Lower lobe of right lung (tissue), 2 donors: Measurements from ENCODE around the gene ELFN2. TPM values are rescaled to one million over a fixed set of nuclear protein-coding genes. Genes with fewer than 3 reads are reported as not detected.

Experiments used
- ATAC-seq, 2 donors: fragments of 200-7000 bp; cut with Tn5 transposase; one replicate each; pipeline ENCODE4 v1.9.1; 2020 to 2022; ENCODE audit warnings: mild to moderate bottlenecking in 2 of 2, moderate library complexity in 2 of 2
- DNase-seq: peaks from one replicate; pipeline ENCODE4 v3.0.0-alpha.2; 2020
- H3K27ac ChIP-seq: fragments of 200-600 bp; one replicate; pipeline ENCODE4 v1.8.0; 2022
- H3K27me3 ChIP-seq: fragments of 200-600 bp; one replicate; pipeline ENCODE4 v1.8.0; 2022; ENCODE audit warnings: low read depth
- H3K36me3 ChIP-seq: fragments of 200-600 bp; one replicate; pipeline ENCODE4 v1.8.0; 2022; ENCODE audit warnings: mild to moderate bottlenecking
- H3K4me1 ChIP-seq: fragments of 200-600 bp; one replicate; pipeline ENCODE4 v1.8.0; 2022
- H3K4me3 ChIP-seq: fragments of 200-600 bp; one replicate; pipeline ENCODE4 v1.8.0; 2022; ENCODE audit warnings: mild to moderate bottlenecking
- H3K9me3 ChIP-seq: fragments of 200-600 bp; one replicate; pipeline ENCODE4 v1.8.0; 2022
- CTCF ChIP-seq: fragments of 200-600 bp; IDR thresholded peaks from one replicate; pipeline ENCODE4 v1.8.0; 2022; ENCODE audit warnings: antibody characterized with exemption, mild to moderate bottlenecking
- intact Hi-C: fragments of 100-400 bp; cut with DNase I; formaldehyde crosslinking; loops from one replicate; pipeline ENCODE4 v1.11.0; 2022
- total RNA-seq: library from RNA; stranded (reverse); fragmentation: NEBNext Ultra II Directional; extraction: Animal tissue kit (Norgen Biotek cat#: 25700); gene quantifications from one replicate; pipeline ENCODE4 v1.2.1, GENCODE V29; 2021
- donor health status: DM: no; HTN: yes; CAD: no; lungs with severe emphysema.

ELFN2 gene
- total RNA-seq, 1 donor from 2014 or later, result 0.89 TPM

- H3K9me3 ChIP-seq, result no peaks in the 10 kb centered on the region
- intact Hi-C loops, result no loop called here
- H3K4me3 ChIP-seq, result peak overlapping the region; percentile 29
- no peak for DNase-seq
- TF ChIP-seq CTCF, result no peak
- H3K27me3 ChIP-seq, result peaks cover 70% of the 10 kb centered on the region
- H3K4me1 ChIP-seq, result peaks cover 15% of the 10 kb centered on the region
- peak in 1 of 2 donors; percentile 35 for ATAC-seq
- no peaks in the 10 kb centered on the region for H3K36me3 ChIP-seq
- no peak overlapping the region for H3K27ac ChIP-seq
These were observed 7.2 kb downstream of the ELFN2 start for GRCh38 chr22:37419969-37420685.

GRCh38 chr22:37419370-37419968 lies 7.8 kb downstream of the ELFN2 start:
- Histone ChIP-seq H3K4me3 (peak overlapping the region; percentile 29), H3K9me3 (no peaks in the 10 kb centered on the region), H3K27me3 (peaks cover 68% of the 10 kb centered on the region), H3K27ac (no peak overlapping the region), H3K4me1 (peaks cover 15% of the 10 kb centered on the region), H3K36me3 (no peaks in the 10 kb centered on the region)
- intact Hi-C loops, result no loop called here
- no peak for TF ChIP-seq CTCF
- ATAC-seq, result peak in 1 of 2 donors; percentile 11
- DNase-seq, result no peak

GRCh38 chr22:37418627-37419369 lies 8.5 kb downstream of the ELFN2 start:
- Histone ChIP-seq H3K27ac (no peak overlapping the region), H3K4me3 (no peak overlapping the region), H3K36me3 (no peaks in the 10 kb centered on the region), H3K27me3 (peaks cover 63% of the 10 kb centered on the region), H3K4me1 (peaks cover 15% of the 10 kb centered on the region), H3K9me3 (no peaks in the 10 kb centered on the region)
- DNase-seq (no peak), ATAC-seq (peak; percentile 53 to 72)
- TF ChIP-seq CTCF, result no peak
- intact Hi-C loops, result no loop called here

- DNase-seq (no peak), ATAC-seq (no peak)
- peaks cover 15% of the 10 kb centered on the region for H3K4me1 ChIP-seq
- H3K27ac ChIP-seq, result no peak overlapping the region
- H3K27me3 ChIP-seq, result peaks cover 59% of the 10 kb centered on the region
- H3K4me3 ChIP-seq, result no peak overlapping the region
- no peak for TF ChIP-seq CTCF
- no peaks in the 10 kb centered on the region for H3K9me3 ChIP-seq
- intact Hi-C loops, result no loop called here
- H3K36me3 ChIP-seq, result no peaks in the 10 kb centered on the region
These were observed 9.5 kb downstream of the ELFN2 start for GRCh38 chr22:37417677-37418348.

- no peak for DNase-seq
- Histone ChIP-seq H3K4me1 (peaks cover 15% of the 10 kb centered on the region), H3K36me3 (no peaks in the 10 kb centered on the region), H3K4me3 (no peak overlapping the region), H3K9me3 (no peaks in the 10 kb centered on the region), H3K27me3 (peaks cover 61% of the 10 kb centered on the region), H3K27ac (no peak overlapping the region)
- no peak for TF ChIP-seq CTCF
- intact Hi-C loops, result no loop called here
- no peak for ATAC-seq
These were observed 10.0 kb downstream of the ELFN2 start for GRCh38 chr22:37417264-37417663.
